ENCODE results near the gene DGKG. TPM values are rescaled to one million over a fixed set of nuclear protein-coding genes. Genes with fewer than 3 reads are reported as not detected.

Gene DGKG
- total and polyA plus RNA-seq, 9 of the 15 experiments (the other 6 are each of a cell fraction or from before 2014, with no cell fraction given) = 0.01 to 0.36 (median 0.15) TPM

- TF ChIP-seq, protein P1, sequence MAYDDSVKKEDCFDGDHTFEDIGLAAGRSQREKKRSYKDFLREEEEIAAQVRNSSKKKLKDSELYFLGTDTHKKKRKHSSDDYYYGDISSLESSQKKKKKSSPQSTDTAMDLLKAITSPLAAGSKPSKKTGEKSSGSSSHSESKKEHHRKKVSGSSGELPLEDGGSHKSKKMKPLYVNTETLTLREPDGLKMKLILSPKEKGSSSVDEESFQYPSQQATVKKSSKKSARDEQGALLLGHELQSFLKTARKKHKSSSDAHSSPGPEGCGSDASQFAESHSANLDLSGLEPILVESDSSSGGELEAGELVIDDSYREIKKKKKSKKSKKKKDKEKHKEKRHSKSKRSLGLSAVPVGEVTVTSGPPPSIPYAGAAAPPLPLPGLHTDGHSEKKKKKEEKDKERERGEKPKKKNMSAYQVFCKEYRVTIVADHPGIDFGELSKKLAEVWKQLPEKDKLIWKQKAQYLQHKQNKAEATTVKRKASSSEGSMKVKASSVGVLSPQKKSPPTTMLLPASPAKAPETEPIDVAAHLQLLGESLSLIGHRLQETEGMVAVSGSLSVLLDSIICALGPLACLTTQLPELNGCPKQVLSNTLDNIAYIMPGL (CRISPR knock-in tag; IDR thresholded peaks at IDR 0.05) = no peak
- no peak for TF ChIP-seq POLR3G (IDR thresholded peaks at IDR 0.05; ENCODE audit: extremely low read depth, insufficient read length, insufficient replicate concordance)
- no peak for TF ChIP-seq RFX7 (CRISPR knock-in tag; IDR thresholded peaks at IDR 0.05)
- TF ChIP-seq CREB5 (CRISPR knock-in tag; IDR thresholded peaks at IDR 0.05) = no peak
- TF ChIP-seq MLLT1 (IDR thresholded peaks at IDR 0.05) = no peak
- TF ChIP-seq NFRKB (IDR thresholded peaks at IDR 0.05; ENCODE audit: low read depth) = no peak
- TF ChIP-seq POLR3A (IDR thresholded peaks at IDR 0.05; ENCODE audit: borderline replicate concordance, extremely low read depth, insufficient read depth, insufficient read length) = no peak
- TF ChIP-seq, protein P2, sequence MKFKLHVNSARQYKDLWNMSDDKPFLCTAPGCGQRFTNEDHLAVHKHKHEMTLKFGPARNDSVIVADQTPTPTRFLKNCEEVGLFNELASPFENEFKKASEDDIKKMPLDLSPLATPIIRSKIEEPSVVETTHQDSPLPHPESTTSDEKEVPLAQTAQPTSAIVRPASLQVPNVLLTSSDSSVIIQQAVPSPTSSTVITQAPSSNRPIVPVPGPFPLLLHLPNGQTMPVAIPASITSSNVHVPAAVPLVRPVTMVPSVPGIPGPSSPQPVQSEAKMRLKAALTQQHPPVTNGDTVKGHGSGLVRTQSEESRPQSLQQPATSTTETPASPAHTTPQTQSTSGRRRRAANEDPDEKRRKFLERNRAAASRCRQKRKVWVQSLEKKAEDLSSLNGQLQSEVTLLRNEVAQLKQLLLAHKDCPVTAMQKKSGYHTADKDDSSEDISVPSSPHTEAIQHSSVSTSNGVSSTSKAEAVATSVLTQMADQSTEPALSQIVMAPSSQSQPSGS (CRISPR knock-in tag; IDR thresholded peaks at IDR 0.05) = no peak
- TF ChIP-seq CREB3 (tag; conservative IDR thresholded peaks at IDR 0.05; ENCODE audit: low read depth) = no peak
- TF ChIP-seq ZFP30 (CRISPR knock-in tag; IDR thresholded peaks at IDR 0.05; ENCODE audit: borderline replicate concordance) = no peak
- no peak for TF ChIP-seq MAZ (CRISPR knock-in tag; conservative IDR thresholded peaks at IDR 0.05 in 1 of 2, IDR thresholded peaks at IDR 0.05 in 1 of 2)
These were observed 19.8 kb downstream of the DGKG start (continued) for GRCh38 chr3:186342197-186342596.
